Femur (tissue), 1 donor: ENCODE data around the gene SBF1.

Experiments
- DNase-seq: peaks from one replicate; pipeline ENCODE4 v3.0.0-alpha.2; 2017

Gene SBF1

DNA sequence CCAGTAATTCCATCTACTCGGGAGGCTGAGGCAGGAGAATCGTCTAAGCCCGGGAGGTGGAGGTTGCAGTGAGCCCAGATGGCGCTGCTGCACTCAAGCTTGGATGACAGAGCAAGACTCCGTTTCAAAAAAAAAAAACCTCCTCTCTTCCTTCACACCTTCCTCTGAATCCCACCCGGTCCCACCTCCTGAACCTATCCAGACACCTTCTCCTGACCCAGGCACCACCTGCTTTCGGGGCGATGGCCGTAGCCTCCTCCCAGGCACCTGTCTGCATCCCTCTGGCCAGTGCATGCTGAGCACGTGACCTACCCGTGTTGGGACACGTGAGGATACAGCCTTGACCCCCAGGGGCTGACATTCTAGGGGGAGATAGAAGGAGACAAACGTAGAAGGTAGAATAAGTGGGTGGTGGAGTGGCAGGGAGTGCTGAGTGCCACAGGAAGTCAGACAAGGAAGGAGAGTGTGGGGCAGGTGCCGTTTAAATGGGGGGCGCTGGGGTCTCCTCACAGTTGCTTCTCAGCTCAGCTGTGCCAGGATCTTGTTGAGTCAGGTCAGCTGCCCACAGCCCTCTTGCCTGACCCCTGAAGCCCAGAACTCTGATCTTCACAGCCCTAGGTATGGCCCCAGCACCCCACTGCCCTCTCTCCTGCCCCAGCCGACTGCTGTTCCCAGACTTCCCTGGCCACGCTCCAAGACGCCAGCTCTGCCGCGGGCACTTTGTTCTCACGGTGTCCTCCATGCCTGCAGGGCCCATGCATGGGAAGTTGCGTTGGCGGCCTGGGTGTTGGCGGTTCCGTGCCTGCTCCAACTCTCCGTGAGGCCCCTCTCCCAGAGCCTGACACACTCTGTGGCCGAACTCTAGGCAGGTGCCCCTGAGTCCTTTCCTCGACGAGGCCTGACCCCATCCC, 10.6 kb upstream of the SBF1 start:
- no peak for DNase-seq

DNA sequence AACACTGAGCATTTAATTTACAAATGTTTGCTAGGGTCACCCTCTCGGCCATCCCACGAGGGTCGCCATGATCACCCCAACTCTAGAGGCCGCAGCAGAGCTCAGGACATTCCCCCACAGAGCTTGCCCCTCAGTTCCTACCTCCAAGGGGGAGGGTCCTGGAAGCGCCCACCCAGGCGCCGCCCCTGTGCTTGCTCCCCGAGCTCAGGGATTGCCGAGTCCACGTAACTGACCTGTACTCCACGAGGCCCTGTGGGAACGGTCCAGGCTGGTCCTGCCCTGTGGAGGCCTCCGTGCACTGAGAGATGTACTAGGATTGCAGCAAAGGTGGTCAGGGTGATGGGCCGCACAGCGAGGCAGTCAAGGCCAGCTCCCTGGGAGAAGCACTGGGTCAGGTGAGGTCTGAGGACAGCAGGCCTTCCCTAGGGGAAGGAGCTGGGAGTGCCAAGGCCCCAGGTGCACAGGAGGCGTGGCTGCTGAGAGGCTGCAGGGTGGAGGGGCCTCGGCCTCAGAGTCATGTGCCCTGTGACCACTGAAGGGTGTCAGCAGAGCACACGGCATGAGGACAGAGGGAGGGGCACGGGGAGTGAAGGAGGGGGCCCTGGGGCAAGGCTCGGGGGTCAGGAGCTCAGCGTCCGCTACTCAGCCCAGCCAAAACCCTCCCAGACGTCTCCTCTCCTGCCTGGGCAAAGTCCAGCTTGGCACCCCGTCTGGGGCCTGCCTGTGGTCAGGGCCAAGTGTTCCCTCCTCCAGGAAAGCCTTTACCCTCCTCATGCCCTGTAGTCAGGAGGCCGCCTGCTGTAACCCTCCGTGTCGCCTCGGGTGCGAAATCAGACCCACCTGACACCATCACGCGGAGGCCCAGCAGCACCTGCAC, 9.4 kb upstream of the SBF1 start:
- DNase-seq = no peak

DNA sequence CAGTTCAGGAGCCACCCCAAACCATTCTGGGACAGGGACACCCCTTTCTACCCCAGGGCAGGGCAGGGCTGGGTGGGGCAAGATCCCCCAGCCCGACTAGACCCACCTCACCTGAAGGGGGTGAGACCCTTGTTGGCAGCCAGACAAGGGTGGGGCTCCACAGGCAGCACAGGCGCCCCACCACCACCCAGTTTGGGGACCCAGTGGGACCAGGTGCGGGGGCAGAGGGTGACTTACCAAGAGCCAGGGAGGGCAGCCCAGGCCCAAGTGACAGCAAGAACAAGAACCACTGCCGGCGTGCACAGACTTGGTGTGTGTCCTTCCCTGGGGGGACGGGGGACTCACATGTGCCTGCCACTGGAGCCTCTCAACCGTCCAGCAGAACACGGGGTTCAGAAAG, 8.7 kb upstream of the SBF1 start:
- DNase-seq = no peak

DNA sequence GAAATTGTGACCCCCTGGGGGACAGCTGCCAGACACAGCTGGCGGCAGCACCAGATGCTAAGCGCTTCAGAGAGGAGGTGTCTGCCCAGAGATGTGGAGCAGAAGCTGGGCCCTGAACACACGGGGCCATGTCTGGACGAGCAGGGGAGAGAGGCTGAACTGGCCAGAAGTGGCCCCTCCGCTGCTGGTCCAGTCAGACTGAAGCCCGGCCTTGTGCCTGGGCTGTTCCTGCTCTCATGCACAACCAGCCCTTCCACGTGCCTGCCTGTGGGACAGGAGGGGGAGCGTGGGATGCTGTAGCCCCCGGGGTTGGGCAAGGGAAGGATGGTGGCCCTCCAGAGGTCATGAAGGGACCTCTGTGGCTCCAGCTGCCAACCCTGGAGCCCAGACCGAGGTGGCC, 8.3 kb upstream of the SBF1 start:
- DNase-seq = no peak

DNA sequence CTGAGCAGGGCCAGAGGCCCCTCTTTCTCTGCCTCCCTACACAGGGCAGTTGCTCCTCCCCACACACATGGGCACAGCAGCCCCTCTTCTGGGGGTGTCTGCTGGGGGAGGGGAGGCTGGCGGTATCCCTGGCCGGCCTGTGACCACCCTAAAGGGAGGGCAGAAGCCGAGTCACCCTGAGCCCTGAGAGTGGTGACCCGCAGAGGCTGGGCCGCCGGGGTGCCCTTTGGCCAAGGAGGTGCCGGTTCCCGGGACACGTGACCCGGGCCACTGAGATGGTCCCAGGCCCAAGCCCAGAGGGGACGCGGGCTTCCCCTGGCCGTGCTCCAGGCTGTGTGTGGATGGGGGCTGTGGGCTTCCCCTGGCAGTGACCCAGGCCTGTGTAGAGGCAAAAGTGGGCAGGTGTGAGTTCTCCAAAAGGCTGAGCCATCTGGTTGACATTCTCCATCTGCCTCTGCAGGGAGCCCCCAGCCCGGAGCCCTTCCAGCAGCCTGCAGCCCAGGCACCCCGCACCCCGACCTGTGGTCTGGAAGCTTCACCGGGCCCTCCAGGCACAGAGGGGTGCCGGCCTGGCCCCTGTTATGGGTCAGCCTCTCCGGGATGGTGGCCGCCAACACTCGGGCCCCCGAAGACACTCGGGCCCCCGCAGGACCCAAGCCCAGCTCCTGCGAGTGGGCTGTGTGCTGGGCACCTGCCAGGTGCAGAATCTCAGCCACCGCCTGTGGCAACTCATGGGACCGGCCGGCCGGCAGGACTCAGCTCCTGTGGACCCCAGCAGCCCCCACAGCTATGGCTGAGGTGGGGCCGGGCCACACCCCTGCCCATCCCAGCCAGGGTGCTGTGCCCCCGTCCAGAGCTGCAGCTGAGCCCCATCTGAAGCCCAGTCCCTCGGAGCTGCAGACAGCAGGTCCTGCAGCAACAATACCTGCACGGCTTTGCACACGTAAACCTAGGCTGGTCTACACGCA, 7.6 kb upstream of the SBF1 start:
- DNase-seq = no peak

DNA sequence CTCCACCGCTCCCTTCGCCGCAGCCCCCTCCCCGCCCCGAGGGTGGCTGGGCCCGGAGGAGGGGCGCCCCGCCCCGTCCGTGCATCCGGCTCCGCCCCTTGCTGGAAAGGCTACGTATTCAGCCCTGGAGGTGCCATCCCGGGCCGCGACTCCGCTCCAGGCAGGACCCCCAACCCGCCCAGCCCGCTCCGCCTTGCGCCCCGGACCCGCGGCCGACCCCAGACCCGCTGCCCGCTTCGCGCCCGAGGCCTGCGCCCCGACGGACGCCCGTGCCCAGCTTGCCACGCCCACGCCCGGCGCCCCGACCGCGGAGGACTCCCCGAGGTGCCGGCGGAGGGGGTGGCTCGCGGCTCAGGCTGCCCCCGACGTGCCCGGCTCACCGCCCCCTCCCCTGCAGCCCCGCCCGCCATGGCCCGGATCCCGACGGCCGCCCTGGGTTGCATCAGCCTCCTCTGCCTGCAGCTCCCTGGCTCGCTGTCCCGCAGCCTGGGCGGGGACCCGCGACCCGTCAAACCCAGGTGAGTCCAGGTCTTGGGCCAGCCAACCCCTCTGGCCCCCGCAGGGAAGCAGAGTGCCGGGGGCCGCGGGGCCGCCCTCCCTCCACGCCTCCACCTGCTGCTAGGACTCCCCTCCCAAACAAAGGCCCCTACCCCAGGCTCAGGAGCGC, 6.7 kb upstream of the SBF1 start, which contains the start of gene ADM2:
TSS of gene ADM2 (plus strand) at position 104 of the 667 bp plus-strand sequence. CDS start at position 409, 305 bp downstream.
- peak; percentile 62 for DNase-seq

DNA sequence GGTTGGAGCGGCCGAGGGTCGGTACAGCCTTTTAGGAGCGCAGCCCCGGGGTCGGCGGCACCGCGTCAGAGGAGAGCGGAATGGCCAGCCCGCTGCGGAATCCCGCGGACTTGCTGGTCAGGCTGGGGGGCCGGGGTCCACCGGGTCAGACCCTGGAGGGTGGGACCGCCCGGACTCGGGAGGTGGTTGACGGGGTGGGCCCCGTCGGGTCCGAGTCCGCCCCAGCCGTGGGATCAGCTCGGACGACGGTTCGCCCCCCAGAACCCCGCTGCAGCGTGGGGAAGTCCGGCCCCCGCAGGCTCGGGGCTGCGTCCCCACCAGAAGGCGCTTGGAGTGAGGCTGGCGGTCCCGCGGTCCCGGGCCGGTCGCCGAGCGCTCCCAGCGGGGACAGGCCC, 6.2 kb upstream of the SBF1 start:
- no peak for DNase-seq

DNA sequence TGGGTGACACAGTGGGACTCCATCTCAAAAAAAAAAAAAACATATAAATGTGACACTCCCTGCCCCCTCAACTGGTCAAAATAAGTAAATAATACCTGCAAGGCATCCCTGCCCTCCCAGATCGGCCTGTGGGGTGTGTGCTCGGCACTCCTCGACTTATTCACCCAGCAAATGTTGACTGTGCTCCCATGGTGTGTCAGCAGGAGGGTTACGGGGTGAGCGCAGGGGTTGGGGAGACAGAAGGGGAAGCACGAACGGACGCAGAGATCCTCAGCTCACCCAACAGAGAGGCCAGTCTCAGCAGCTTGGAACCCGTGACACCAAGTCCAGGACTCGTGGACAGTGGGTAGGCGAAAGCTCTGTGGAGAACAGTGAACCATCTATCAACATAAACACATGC, 4.9 kb upstream of the SBF1 start:
- no peak for DNase-seq

DNA sequence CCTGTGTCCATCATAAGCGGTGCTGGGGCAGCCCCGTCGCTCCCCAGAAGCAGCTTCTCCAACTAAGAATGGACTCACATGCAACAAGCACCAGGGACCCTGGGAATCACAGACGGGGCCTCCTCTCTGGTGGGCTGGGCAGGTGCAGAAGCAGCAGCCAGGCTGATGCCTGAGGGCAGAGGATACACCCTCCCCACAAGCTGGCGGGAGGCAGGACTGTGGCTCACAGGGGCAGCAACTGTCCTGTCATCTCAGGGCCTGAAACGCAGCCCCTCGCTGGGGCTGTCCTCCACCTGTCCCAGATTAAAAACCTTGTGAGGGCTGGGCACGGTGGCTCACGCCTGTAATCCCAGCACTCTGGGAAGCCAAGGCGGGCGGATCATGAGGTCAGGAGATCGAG, 3.1 kb upstream of the SBF1 start:
- no peak for DNase-seq

DNA sequence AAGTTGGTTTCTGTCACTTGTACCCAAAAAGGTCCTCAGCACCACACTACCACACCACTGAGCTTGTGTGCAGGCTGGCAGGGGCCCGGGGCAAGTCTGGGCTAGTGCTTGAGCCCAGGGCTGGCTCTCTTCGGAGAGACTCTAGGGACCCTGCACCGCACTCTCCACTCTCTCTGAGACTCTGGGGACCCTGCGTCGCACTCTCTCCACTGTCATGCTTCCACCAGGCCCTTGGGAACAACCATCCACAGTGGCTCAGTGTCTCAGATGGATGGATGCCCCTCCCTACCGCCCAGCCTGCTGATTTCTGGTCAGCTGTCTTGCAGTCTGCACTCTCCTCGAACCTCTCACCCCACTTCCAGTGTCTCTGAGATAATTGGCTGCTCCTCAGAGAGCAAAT, 2.0 kb upstream of the SBF1 start:
- DNase-seq = no peak

DNA sequence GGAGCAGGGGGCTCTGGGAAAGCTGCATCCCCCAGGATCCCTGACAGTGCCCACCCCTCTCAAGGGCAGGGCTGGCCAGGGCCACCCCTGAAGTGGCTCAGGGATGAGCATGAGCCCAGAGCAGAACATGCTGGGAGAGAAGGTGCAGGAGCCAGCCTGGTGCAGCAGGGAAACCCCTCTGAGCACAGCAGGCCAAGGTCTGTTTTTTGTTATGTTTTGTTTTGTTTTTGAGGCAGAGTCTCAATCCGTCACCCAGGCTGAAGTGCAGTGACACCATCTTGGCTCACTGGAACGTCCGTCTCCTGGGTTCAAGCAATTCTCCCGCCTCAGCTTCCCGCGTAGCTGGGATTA, 792 bp upstream of the SBF1 start:
- DNase-seq = no peak

DNA sequence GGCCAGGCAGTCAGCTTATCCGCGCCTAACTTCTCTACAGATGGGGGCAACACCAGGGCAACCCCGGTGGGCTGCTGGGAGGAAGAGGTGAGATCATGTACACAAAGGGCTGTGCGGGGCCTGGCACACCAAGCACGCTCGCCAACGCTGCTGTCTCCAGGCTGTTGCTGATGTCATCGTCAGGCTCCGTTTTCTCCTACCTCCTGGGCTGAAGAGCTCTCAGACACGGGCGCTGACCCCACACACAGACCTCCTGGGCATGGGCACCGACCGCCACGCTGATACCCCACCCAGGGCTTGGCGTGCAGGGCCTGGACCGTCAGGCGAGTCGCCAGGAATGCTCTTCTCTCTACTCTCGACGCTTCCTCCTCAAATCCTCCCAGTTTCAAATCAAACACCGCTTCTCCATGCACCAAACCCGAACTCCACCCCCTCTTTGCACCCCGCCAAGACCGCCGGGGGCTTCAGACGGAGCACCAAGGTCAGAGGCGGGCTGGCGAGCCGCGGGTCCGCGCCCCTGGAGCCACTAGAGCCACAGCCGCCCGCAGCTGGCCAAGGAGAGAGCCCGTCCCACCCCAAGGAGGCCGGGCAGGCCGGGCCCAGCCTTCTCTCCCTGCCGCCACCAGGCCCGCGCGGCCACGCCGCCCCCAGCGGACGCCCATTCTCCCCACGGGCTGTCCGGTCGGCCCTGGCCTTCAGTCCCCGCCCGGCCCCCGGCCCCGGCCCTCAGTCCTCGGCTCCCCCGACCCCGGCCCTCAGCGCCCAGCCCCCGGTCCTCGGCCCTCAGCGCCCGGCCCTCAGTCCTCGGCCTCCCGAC, 772 bp downstream of the SBF1 start:
- DNase-seq = no peak

DNA sequence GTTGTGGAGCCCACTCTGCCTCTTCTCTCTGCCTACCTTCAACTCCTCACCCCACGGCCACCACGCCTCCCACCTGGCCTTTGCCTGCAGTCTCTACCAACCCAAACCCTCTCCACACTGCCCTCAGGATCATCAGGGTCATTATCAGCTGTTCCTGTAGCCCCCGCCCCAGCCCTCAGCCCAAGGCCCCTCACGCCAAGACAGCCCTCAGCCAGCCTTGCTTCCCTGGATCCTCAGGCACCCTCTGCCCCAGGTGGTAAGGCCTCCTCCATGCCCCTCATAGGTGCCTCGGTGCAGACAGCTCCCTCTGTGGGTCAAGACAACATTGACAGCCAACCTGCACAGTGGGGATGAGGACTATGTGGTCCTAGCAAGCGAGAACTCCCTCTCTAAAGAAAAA, 1.7 kb downstream of the SBF1 start:
- DNase-seq = no peak

DNA sequence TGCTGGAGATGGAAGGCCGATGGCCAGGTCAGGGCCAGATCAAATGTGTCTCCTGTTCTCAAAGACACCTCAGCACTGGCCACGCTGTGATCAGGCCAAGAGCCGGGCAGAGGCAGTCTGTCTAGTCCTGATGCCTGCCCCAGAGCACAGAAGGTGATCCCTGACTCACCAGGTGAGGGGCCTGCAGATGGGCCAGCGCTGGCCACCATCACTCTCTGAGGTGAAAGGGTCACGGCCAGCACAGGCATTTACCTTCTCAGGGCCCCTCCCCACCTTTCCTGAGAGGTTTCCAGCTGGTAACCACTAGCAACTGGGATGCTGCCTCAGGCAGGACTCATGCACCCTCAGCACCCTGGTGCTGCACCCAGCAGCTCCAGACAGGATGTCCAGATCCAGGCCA, 2.9 kb downstream of the SBF1 start:
- DNase-seq = no peak

DNA sequence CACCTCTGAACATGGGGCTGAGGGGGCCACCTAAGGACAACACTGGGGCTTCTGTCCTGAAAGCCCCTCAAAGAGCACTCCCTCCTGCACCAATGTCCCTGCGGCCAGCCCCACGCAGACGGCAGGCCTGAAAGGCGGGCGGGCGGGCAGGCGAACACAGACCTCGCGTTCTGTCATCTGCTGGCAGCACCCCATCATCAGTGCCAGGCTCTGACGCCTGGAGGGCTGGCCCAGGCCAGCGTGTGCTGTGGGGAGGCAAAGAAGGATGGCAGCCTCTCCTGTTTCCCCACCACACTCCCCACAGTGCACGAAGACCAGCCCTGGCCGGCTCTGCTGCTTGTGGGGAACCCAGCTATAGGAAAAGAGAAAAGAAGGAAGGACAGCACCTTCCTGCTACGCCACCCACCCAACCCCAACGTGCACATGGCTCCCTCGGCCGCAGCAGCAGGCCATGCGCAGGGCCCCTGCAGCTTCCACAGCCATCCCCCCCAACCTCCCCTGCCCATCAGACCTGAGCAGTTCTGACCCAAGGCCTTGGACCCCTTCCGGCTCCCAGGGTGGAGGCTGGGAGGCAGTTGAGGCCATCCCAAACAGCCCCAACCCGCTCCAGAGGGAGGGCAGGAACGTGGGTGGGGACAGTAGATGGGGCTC, 3.5 kb downstream of the SBF1 start:
- DNase-seq = no peak

DNA sequence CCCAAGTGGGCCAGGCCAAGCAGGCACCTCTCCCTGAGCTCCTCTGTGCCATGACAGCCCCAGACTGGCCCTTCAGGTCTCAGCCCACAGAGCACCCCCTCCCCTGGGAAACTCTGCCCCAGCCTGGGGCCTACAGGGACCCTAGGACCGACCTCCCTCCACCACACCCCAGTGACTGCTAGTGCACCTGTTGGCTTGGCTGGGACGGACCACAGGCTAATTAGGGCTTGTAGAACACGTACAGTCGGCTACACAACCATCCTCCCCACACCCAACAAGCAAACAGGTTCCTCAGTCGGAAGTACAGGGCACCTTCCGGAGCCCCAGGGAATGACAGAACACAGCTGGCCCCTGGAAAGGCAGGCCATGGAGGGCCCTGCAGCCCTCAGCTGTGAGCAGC, 4.3 kb downstream of the SBF1 start:
- DNase-seq = no peak

DNA sequence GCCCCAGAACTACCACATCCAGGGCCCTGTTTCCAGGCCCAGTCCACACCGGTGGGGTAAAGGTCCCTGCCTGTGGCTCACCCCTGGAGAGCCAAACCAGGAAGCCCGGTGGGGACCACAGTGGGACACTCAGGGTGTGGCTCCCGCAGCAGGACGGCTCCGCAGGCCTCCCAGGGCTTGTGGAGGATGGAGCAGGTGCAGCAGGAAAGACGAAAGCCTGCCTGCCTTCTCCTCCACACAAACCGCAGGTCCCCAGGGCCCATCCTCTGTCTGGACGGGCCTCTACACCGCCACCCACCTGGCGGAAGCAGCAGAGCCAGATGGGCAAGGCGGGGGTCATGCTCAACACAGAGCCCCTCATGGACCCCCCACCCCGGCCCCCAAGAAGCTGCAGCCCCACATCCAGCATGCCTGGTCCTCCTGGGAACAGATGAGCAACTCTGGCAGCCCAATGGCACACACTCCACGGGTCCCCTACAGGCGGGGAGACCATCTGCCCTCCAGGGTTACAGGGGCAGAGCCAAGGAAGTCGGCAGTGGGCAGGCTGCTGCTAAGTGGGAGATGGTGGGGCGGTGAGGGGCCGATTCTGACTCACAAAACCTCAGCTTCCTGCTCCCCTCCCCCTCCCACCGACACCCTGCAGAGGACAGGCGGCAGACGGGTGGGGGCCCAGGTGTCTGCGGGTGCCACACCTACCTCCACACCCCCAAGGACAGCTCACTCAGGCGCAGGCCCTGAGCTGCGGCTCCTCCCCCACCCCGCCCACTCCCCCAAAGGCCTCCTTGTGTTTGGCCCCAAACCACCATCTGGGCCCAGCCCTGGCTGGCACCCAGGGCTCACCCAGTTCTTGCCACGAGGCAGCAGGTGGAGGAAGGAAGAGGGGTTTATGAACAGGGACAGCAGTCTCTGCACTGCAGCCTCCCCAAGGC, 5.2 kb downstream of the SBF1 start:
- peak; percentile 77 for DNase-seq

DNA sequence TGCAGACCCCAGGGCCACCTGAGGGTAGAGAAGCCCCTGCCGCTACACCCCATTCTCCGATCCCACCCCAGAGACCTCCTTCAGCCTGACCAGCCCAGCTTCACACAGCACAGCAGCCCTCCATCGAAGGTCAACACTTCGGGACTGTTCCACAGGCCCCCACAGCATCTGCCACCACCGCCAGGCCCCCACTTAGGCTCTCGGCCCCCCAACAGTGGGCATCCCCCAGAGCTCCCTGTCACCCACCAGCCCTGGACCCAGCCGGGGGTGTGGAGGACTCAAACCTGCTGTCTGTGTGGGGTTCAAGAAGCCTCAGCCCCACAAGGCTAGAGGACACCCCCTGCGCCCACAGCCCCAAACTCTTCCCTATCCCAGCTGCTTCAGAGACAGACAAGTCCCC, 6.2 kb downstream of the SBF1 start:
- DNase-seq = no peak

DNA sequence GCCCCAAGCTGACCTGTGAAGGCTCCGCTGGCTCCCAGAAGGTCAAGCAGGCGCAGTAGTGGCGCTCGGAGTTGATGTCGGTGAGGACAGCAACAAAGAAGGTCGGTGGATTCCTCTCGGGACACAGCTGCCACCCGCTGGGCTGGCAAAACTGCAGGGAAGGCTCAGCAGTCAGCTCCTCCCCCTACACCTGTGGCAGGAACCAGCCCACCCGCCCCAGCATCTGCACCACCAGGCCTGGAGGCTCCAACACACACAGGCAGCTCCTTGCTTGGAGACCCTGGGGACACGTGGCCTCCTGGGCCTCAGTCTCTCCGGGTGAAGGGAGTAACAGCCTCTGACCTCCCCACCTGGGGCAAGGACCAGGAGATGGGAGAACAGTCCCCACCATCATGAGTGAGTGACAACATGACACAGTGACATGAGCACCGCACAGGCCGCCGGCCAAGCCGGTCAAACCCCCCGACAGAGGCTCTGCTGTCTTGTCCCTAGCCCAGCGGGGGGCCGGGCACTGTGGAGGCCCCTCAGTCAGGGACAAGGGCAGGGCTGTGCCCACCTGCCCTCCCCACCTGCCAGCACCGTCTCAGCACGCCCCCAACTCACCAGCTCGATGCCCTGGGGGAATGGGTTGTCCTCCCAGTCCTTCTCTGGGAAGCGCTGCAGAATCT, 6.9 kb downstream of the SBF1 start:
- DNase-seq = no peak
